ENCODE results near the gene AARSD1. TPM values are rescaled to one million over a fixed set of nuclear protein-coding genes. Genes with fewer than 3 reads are reported as not detected.

Gene AARSD1
- total RNA-seq, 1 experiment from 2014 or later = 23.5 TPM

GRCh38 chr17:42944211-42944610 lies 20.0 kb downstream of the AARSD1 start:
- BruUV-seq (replicated peaks) = no TSS peak
- ChIA-PET CTCF (interaction anchor here (0.7 kb wide), 1 partner anchor 13 kb away, joined by 11 read pairs; no protein-coding TSS in a partner anchor), POLR2A (no interaction called here)
- DNase-seq (ENCODE audit: low read depth, low spot score) (no peak), ATAC-seq (no peak)
- H3K27me3 ChIP-seq (ENCODE audit: control insufficient read depth, insufficient read depth, low read length) = no peaks in the 10 kb centered on the region
- in situ Hi-C loops (cut with HindIII; ENCODE audit: low pct_unique_long_range_greater_than_20kb, low sequenced_read_pairs) = no loop called here
- H3K9me3 ChIP-seq (ENCODE audit: control insufficient read depth, insufficient read depth, low read depth, low read length) = no peaks in the 10 kb centered on the region
- H3K4me3 ChIP-seq (ENCODE audit: low read depth in 2 of 2, low read length in 2 of 2) = no peak overlapping the region
- no peak overlapping the region for H3K27ac ChIP-seq (ENCODE audit: low read length)
- H3K4me1 ChIP-seq (ENCODE audit: control insufficient read depth, insufficient read depth, low read length) = no peaks in the 10 kb centered on the region
- H3K36me3 ChIP-seq (ENCODE audit: control insufficient read depth, insufficient read depth, low read length) = no peaks in the 10 kb centered on the region
- intact Hi-C loops (cut with micrococcal nuclease; ENCODE audit: unreplicated experiment) = no loop called here
- TF ChIP-seq REST (IDR thresholded peaks at IDR 0.05; ENCODE audit: insufficient read depth in 1 of 2, low read depth in 2 of 2, low read length in 1 of 2) = no peak
- TF ChIP-seq POLR2AphosphoS5 (IDR thresholded peaks at IDR 0.05; ENCODE audit: low read depth, low read length) = no peak
- TF ChIP-seq SIN3A (IDR thresholded peaks at IDR 0.05; ENCODE audit: borderline replicate concordance, insufficient read depth, low read depth, low read length) = no peak
- TF ChIP-seq TCF7L2 (IDR thresholded peaks at IDR 0.05; ENCODE audit: low read depth, low read length) = no peak
- no peak for TF ChIP-seq CTCF (IDR thresholded peaks at IDR 0.05)

- no peaks in the 10 kb centered on the region for H3K4me1 ChIP-seq (ENCODE audit: control insufficient read depth, insufficient read depth, low read length)
- in situ Hi-C loops (cut with HindIII; ENCODE audit: low pct_unique_long_range_greater_than_20kb, low sequenced_read_pairs) = no loop called here
- ChIA-PET POLR2A (interaction anchor here (0.7 kb wide), 1 partner anchor 384 kb away, joined by 4 read pairs; no protein-coding TSS in a partner anchor), CTCF (interaction anchor here (0.7 to 0.9 kb wide), 4 partner anchors 60 to 350 kb away, joined by 3 to 4 read pairs (median 3); partner anchors contain the start of gene RPL27)
- DNase-seq (ENCODE audit: low read depth, low spot score) = no peak
- no peaks in the 10 kb centered on the region for H3K27me3 ChIP-seq (ENCODE audit: control insufficient read depth, insufficient read depth, low read length)
- no peaks in the 10 kb centered on the region for H3K36me3 ChIP-seq (ENCODE audit: control insufficient read depth, insufficient read depth, low read length)
- TF ChIP-seq TCF7L2 (IDR thresholded peaks at IDR 0.05; ENCODE audit: low read depth, low read length) = no peak
- peak; percentile 78 for TF ChIP-seq CTCF (IDR thresholded peaks at IDR 0.05)
- H3K27ac ChIP-seq (ENCODE audit: low read length) = no peak overlapping the region
- ATAC-seq = peak; percentile 93
- no peaks in the 10 kb centered on the region for H3K9me3 ChIP-seq (ENCODE audit: control insufficient read depth, insufficient read depth, low read depth, low read length)
- intact Hi-C loops (cut with micrococcal nuclease; ENCODE audit: unreplicated experiment) = loop anchor here (5.0 kb wide), 2 partner anchors 91 to 216 kb away; no protein-coding TSS in a partner anchor
- no TSS peak for BruUV-seq (replicated peaks)
- no peak overlapping the region for H3K4me3 ChIP-seq (ENCODE audit: low read depth in 2 of 2, low read length in 2 of 2)
Measured at GRCh38 chr17:42937712-42938596, 26.3 kb downstream of the AARSD1 start.

All from Panc1 (cell line).